ENCODE results near the gene CD52. TPM values are rescaled to one million over a fixed set of nuclear protein-coding genes. Genes with fewer than 3 reads are reported as not detected.

Gene CD52
- total RNA-seq, 1 experiment from 2014 or later, result 2.8 TPM

GRCh38 chr1:26368006-26368405 is 50.2 kb downstream of the CD52 start:
- DNase-seq (ENCODE audit: low spot score) (no peak), ATAC-seq (no peak)
- no peak for TF ChIP-seq ZNF317 (CRISPR knock-in tag; IDR thresholded peaks at IDR 0.05; ENCODE audit: borderline replicate concordance, low read depth)
- TF ChIP-seq ZNF532 (CRISPR knock-in tag; IDR thresholded peaks at IDR 0.05; ENCODE audit: borderline replicate concordance), result no peak
- no peak for TF ChIP-seq NFYB (CRISPR knock-in tag; conservative IDR thresholded peaks at IDR 0.05; ENCODE audit: low read depth)
- no peak for TF ChIP-seq HMGA2 (CRISPR knock-in tag; IDR thresholded peaks at IDR 0.05)
- TF ChIP-seq, protein P1, sequence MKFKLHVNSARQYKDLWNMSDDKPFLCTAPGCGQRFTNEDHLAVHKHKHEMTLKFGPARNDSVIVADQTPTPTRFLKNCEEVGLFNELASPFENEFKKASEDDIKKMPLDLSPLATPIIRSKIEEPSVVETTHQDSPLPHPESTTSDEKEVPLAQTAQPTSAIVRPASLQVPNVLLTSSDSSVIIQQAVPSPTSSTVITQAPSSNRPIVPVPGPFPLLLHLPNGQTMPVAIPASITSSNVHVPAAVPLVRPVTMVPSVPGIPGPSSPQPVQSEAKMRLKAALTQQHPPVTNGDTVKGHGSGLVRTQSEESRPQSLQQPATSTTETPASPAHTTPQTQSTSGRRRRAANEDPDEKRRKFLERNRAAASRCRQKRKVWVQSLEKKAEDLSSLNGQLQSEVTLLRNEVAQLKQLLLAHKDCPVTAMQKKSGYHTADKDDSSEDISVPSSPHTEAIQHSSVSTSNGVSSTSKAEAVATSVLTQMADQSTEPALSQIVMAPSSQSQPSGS (CRISPR knock-in tag; IDR thresholded peaks at IDR 0.05; ENCODE audit: borderline replicate concordance, low read depth), result no peak
- no peak for TF ChIP-seq JAZF1 (CRISPR knock-in tag; IDR thresholded peaks at IDR 0.05)
- TF ChIP-seq, protein P2, sequence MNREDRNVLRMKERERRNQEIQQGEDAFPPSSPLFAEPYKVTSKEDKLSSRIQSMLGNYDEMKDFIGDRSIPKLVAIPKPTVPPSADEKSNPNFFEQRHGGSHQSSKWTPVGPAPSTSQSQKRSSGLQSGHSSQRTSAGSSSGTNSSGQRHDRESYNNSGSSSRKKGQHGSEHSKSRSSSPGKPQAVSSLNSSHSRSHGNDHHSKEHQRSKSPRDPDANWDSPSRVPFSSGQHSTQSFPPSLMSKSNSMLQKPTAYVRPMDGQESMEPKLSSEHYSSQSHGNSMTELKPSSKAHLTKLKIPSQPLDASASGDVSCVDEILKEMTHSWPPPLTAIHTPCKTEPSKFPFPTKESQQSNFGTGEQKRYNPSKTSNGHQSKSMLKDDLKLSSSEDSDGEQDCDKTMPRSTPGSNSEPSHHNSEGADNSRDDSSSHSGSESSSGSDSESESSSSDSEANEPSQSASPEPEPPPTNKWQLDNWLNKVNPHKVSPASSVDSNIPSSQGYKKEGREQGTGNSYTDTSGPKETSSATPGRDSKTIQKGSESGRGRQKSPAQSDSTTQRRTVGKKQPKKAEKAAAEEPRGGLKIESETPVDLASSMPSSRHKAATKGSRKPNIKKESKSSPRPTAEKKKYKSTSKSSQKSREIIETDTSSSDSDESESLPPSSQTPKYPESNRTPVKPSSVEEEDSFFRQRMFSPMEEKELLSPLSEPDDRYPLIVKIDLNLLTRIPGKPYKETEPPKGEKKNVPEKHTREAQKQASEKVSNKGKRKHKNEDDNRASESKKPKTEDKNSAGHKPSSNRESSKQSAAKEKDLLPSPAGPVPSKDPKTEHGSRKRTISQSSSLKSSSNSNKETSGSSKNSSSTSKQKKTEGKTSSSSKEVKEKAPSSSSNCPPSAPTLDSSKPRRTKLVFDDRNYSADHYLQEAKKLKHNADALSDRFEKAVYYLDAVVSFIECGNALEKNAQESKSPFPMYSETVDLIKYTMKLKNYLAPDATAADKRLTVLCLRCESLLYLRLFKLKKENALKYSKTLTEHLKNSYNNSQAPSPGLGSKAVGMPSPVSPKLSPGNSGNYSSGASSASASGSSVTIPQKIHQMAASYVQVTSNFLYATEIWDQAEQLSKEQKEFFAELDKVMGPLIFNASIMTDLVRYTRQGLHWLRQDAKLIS (CRISPR knock-in tag; IDR thresholded peaks at IDR 0.05; ENCODE audit: borderline replicate concordance), result no peak
- TF ChIP-seq FOXP1 (CRISPR knock-in tag; IDR thresholded peaks at IDR 0.05; ENCODE audit: borderline replicate concordance), result no peak
- TF ChIP-seq ZNF281 (CRISPR knock-in tag; IDR thresholded peaks at IDR 0.05), result no peak
- TF ChIP-seq GRHL2 (CRISPR knock-in tag; IDR thresholded peaks at IDR 0.05; ENCODE audit: insufficient replicate concordance, severe bottlenecking), result no peak
- no peak for TF ChIP-seq RORB (CRISPR knock-in tag; IDR thresholded peaks at IDR 0.05)
- TF ChIP-seq SMAD3 (CRISPR knock-in tag; IDR thresholded peaks at IDR 0.05; ENCODE audit: borderline replicate concordance), result no peak
- Mint-ChIP-seq H3K4me1 (peaks cover 10% of the 10 kb centered on the region), H3K36me3 (no peaks in the 10 kb centered on the region; the same call in 1 of the 2 replicates), H3K9me3 (peaks cover 5% of the 10 kb centered on the region), H3K27ac (no peak overlapping the region), H3K4me3 (no peak overlapping the region), H3K27me3 (ENCODE audit: low read depth) (peaks cover 15% of the 10 kb centered on the region)
- CTCF ChIA-PET, result no interaction called here
- POLR2A ChIA-PET, result no interaction called here

- Mint-ChIP-seq H3K27me3 (ENCODE audit: low read depth) (peaks cover 12% of the 10 kb centered on the region), H3K27ac (no peak overlapping the region), H3K4me3 (no peak overlapping the region), H3K9me3 (peaks cover 5% of the 10 kb centered on the region), H3K36me3 (no peaks in the 10 kb centered on the region; the same call in 1 of the 2 replicates), H3K4me1 (peaks cover 6% of the 10 kb centered on the region)
- DNase-seq (ENCODE audit: low spot score) (no peak), ATAC-seq (no peak)
- ChIA-PET CTCF (no interaction called here), POLR2A (interaction anchor here (0.5 kb wide), 1 partner anchor 314 kb away, joined by 3 read pairs; no protein-coding TSS in a partner anchor)
- no peak for TF ChIP-seq KAT7 (CRISPR knock-in tag; IDR thresholded peaks at IDR 0.05; ENCODE audit: borderline replicate concordance)
- no peak for TF ChIP-seq SMAD3 (CRISPR knock-in tag; IDR thresholded peaks at IDR 0.05; ENCODE audit: borderline replicate concordance)
- no peak for TF ChIP-seq ZNF138 (CRISPR knock-in tag; conservative IDR thresholded peaks at IDR 0.05)
- TF ChIP-seq NFE2L1 (CRISPR knock-in tag; IDR thresholded peaks at IDR 0.05), result no peak
- TF ChIP-seq, protein P3, sequence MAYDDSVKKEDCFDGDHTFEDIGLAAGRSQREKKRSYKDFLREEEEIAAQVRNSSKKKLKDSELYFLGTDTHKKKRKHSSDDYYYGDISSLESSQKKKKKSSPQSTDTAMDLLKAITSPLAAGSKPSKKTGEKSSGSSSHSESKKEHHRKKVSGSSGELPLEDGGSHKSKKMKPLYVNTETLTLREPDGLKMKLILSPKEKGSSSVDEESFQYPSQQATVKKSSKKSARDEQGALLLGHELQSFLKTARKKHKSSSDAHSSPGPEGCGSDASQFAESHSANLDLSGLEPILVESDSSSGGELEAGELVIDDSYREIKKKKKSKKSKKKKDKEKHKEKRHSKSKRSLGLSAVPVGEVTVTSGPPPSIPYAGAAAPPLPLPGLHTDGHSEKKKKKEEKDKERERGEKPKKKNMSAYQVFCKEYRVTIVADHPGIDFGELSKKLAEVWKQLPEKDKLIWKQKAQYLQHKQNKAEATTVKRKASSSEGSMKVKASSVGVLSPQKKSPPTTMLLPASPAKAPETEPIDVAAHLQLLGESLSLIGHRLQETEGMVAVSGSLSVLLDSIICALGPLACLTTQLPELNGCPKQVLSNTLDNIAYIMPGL (CRISPR knock-in tag; IDR thresholded peaks at IDR 0.05), result no peak
- no peak for TF ChIP-seq CREM (CRISPR knock-in tag; IDR thresholded peaks at IDR 0.05)
- TF ChIP-seq E2F4 (CRISPR knock-in tag; IDR thresholded peaks at IDR 0.05; ENCODE audit: borderline replicate concordance, low read depth), result no peak
- no peak for TF ChIP-seq ZNF317 (CRISPR knock-in tag; IDR thresholded peaks at IDR 0.05; ENCODE audit: borderline replicate concordance, low read depth)
Measured at GRCh38 chr1:26368486-26368885, 50.7 kb downstream of the CD52 start.

Measured in WTC11 (cell line).